Panc1 (cell line): Measurements from ENCODE around the gene GALNT18. TPM values are rescaled to one million over a fixed set of nuclear protein-coding genes. Genes with fewer than 3 reads are reported as not detected.

ENCODE experiments used
- ATAC-seq: fragments of 200-7000 bp; cut with Tn5 transposase; 2 replicates; pipeline ENCODE4 v1.9.1; 2020; ENCODE audit warnings: mild to moderate bottlenecking, moderate library complexity
- BruUV-seq: library from RNA; stranded (reverse); fragments of 400-500 nt; replicated peaks from 2 replicates; lab custom pipeline; 2021; lab: Mats Ljungman, UMichigan
- CTCF ChIA-PET: fragments of 300-600 bp; sonication (Branson Sonifier 250); formaldehyde crosslinking; loops from one replicate; lab custom pipeline; 2022; ENCODE audit warnings: antibody characterized with exemption; lab: Charles Lee
- POLR2A ChIA-PET: fragments of 300-600 bp; sonication (Branson Sonifier 250); formaldehyde crosslinking; loops from one replicate; lab custom pipeline; 2022; ENCODE audit warnings: antibody characterized with exemption; lab: Charles Lee
- DNase-seq: peaks from one replicate; pipeline ENCODE4 v3.0.0-alpha.2; 2010; ENCODE audit warnings: low read depth, low spot score
- H3K27ac ChIP-seq: 2 replicates; pipeline ENCODE4 v1.5.1; 2011; ENCODE audit warnings: mild to moderate bottlenecking, low read length, inconsistent platforms
- H3K27me3 ChIP-seq: fragments of 200-500 bp; sonication (Bioruptor generic); 2 replicates; pipeline ENCODE4 v1.6.0; 2014; ENCODE audit warnings: low read length, inconsistent platforms; ENCODE audit not compliant: control insufficient read depth, insufficient read depth
- H3K36me3 ChIP-seq: fragments of 200-500 bp; sonication (Bioruptor generic); 2 replicates; pipeline ENCODE4 v1.5.1; 2014; ENCODE audit warnings: inconsistent platforms, mild to moderate bottlenecking, low read length, moderate library complexity; ENCODE audit not compliant: control insufficient read depth, insufficient read depth
- H3K4me1 ChIP-seq: 2 replicates; pipeline ENCODE4 v1.5.1; 2011; ENCODE audit warnings: inconsistent platforms, mild to moderate bottlenecking, low read length, moderate library complexity; ENCODE audit not compliant: control insufficient read depth, insufficient read depth
- H3K4me3 ChIP-seq, 2 experiments: 2 replicates each; pipeline ENCODE4 v1.5.1; 2011 to 2012; ENCODE audit warnings: low read depth in 2 of 2, low read length in 2 of 2, mild to moderate bottlenecking in 2 of 2, inconsistent platforms in 1 of 2, moderate library complexity in 1 of 2
- H3K9me3 ChIP-seq: fragments of 200-500 bp; sonication (Bioruptor generic); 2 replicates; pipeline ENCODE4 v1.5.1; 2014; ENCODE audit warnings: low read depth, mild to moderate bottlenecking, inconsistent platforms, low read length, moderate library complexity; ENCODE audit not compliant: control insufficient read depth, insufficient read depth
- POLR2AphosphoS5 ChIP-seq: IDR thresholded peaks from 2 replicates; pipeline ENCODE4 v1.6.1; 2012; ENCODE audit warnings: mild to moderate bottlenecking, low read depth, low read length, moderate library complexity
- REST ChIP-seq, 2 experiments: IDR thresholded peaks; 2 replicates each; pipeline ENCODE4 v1.6.1; 2011 to 2012; ENCODE audit warnings: low read depth in 2 of 2, control low read depth in 1 of 2, low read length in 1 of 2, mild to moderate bottlenecking in 1 of 2, moderate library complexity in 1 of 2; ENCODE audit not compliant: insufficient read depth in 1 of 2
- SIN3A ChIP-seq: IDR thresholded peaks from 2 replicates; pipeline ENCODE4 v1.6.1; 2012; ENCODE audit warnings: low read depth, mild to moderate bottlenecking, low read length, moderate library complexity, borderline replicate concordance; ENCODE audit not compliant: insufficient read depth
- TCF7L2 ChIP-seq: IDR thresholded peaks from 2 replicates; pipeline ENCODE4 v1.6.1; 2011; ENCODE audit warnings: mild to moderate bottlenecking, low read depth, low read length, inconsistent platforms
- in situ Hi-C: cut with HindIII; loops from 2 replicates; pipeline ENCODE4 v1.10.0; 2016; ENCODE audit warnings: low sequenced_read_pairs, low pct_unique_long_range_greater_than_20kb
- intact Hi-C: fragments of 100-400 bp; cut with micrococcal nuclease; formaldehyde crosslinking; loops from one replicate; pipeline ENCODE4 v1.10.0; 2022; ENCODE audit not compliant: unreplicated experiment
- total RNA-seq: library from RNA; stranded (reverse); gene quantifications from one replicate; pipeline ENCODE4 v1.2.1, GENCODE V29; 2021; ENCODE audit not compliant: unreplicated experiment
- TF ChIP-seq, protein P1 (sequence below): fragments of 450-650 bp; IDR thresholded peaks from 2 replicates; pipeline ENCODE4 v1.5.1; 2017; ENCODE audit warnings: mild to moderate bottlenecking

GALNT18 gene
- total RNA-seq, 1 experiment from 2014 or later: 8.6 TPM

- no peaks in the 10 kb centered on the region for H3K4me1 ChIP-seq
- intact Hi-C loops: no loop called here
- H3K4me3 ChIP-seq: no peak overlapping the region
- in situ Hi-C loops: no loop called here
- H3K27ac ChIP-seq: no peak overlapping the region
- H3K9me3 ChIP-seq: no peaks in the 10 kb centered on the region
- BruUV-seq: no TSS peak
- H3K36me3 ChIP-seq: no peaks in the 10 kb centered on the region
- H3K27me3 ChIP-seq: no peaks in the 10 kb centered on the region
- ATAC-seq (no peak), DNase-seq (no peak)
- POLR2A ChIA-PET: interaction anchor here (0.6 kb wide), 1 partner anchor 245 kb away, joined by 3 read pairs; no protein-coding TSS in a partner anchor
- no peak for TF ChIP-seq TCF7L2
- TF ChIP-seq, protein P1, sequence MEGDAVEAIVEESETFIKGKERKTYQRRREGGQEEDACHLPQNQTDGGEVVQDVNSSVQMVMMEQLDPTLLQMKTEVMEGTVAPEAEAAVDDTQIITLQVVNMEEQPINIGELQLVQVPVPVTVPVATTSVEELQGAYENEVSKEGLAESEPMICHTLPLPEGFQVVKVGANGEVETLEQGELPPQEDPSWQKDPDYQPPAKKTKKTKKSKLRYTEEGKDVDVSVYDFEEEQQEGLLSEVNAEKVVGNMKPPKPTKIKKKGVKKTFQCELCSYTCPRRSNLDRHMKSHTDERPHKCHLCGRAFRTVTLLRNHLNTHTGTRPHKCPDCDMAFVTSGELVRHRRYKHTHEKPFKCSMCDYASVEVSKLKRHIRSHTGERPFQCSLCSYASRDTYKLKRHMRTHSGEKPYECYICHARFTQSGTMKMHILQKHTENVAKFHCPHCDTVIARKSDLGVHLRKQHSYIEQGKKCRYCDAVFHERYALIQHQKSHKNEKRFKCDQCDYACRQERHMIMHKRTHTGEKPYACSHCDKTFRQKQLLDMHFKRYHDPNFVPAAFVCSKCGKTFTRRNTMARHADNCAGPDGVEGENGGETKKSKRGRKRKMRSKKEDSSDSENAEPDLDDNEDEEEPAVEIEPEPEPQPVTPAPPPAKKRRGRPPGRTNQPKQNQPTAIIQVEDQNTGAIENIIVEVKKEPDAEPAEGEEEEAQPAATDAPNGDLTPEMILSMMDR: no peak
- no peak for TF ChIP-seq POLR2AphosphoS5
- no peak for TF ChIP-seq SIN3A
- TF ChIP-seq REST (IDR thresholded peaks at IDR 0.05; ENCODE audit: insufficient read depth in 1 of 2, low read depth in 2 of 2, low read length in 1 of 2): no peak
- CTCF ChIA-PET: no interaction called here
Measured at GRCh38 chr11:11416502-11416901, 205.3 kb downstream of the GALNT18 start.

DNA sequence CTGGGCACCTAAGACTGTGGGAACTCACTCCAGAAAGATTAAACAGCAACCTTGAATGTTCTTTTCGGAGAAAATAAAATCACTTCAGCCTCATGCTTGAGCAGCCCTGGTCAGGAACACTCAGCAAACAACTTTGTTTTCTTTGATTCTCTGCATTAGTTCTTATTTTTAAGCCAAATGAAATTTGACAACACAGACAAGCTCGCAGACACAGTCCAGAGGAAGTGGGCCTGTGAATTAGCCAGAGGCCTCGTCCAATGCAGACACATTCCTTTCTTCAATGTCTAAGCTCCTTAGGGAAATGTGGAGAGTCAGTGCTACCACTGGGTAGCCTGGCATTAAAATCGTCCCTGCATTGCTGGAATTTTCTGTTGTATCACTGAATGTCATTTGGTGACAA is 205.9 kb downstream of the GALNT18 start:
- BruUV-seq: no TSS peak
- H3K4me1 ChIP-seq: no peaks in the 10 kb centered on the region
- in situ Hi-C loops (no loop called here), intact Hi-C loops (no loop called here)
- ChIA-PET CTCF (no interaction called here), POLR2A (interaction anchor here (0.6 kb wide), 1 partner anchor 246 kb away, joined by 3 read pairs; no protein-coding TSS in a partner anchor)
- no peak overlapping the region for H3K27ac ChIP-seq
- TF ChIP-seq TCF7L2 (no peak), POLR2AphosphoS5 (no peak), REST (IDR thresholded peaks at IDR 0.05; ENCODE audit: insufficient read depth in 1 of 2, low read depth in 2 of 2, low read length in 1 of 2) (no peak), SIN3A (no peak)
- TF ChIP-seq, protein P1: no peak
- H3K9me3 ChIP-seq: no peaks in the 10 kb centered on the region
- no peak overlapping the region for H3K4me3 ChIP-seq
- H3K36me3 ChIP-seq: no peaks in the 10 kb centered on the region
- no peaks in the 10 kb centered on the region for H3K27me3 ChIP-seq
- no peak for ATAC-seq
- DNase-seq: no peak
